ENCODE results near the gene NCAM1.
"Not testable (repeated sequence)": the region's sequence is repeated elsewhere in the genome, so short reads cannot be mapped to it uniquely, and the experiment has no call there.

Gene NCAM1

GRCh38 chr11:113021111-113021510 is 59.9 kb downstream of the NCAM1 start:
- DNase-seq (ENCODE audit: low read depth in 2 of 2, low spot score in 1 of 2), result no peak

GRCh38 chr11:113022262-113022661 is 61.0 kb downstream of the NCAM1 start:
- no peak for DNase-seq (ENCODE audit: low read depth in 2 of 2, low spot score in 1 of 2)

- no peak for DNase-seq (ENCODE audit: low read depth in 2 of 2, low spot score in 1 of 2)
Measured at GRCh38 chr11:113023228-113023627, 62.0 kb downstream of the NCAM1 start.

GRCh38 chr11:113023986-113024385 is 62.8 kb downstream of the NCAM1 start:
- no peak for DNase-seq (ENCODE audit: low read depth in 2 of 2, low spot score in 1 of 2)

GRCh38 chr11:113026778-113027177 is 65.6 kb downstream of the NCAM1 start:
- no peak for DNase-seq (ENCODE audit: low read depth in 2 of 2, low spot score in 1 of 2)

GRCh38 chr11:113034576-113034975 is 73.4 kb downstream of the NCAM1 start:
- no peak for DNase-seq (ENCODE audit: low read depth in 2 of 2, low spot score in 1 of 2)

- DNase-seq (ENCODE audit: low read depth in 2 of 2, low spot score in 1 of 2), result no peak
Measured at GRCh38 chr11:113035708-113036107, 74.5 kb downstream of the NCAM1 start.

- no peak for DNase-seq (ENCODE audit: low read depth in 2 of 2, low spot score in 1 of 2)
Measured at GRCh38 chr11:113043698-113044097, 82.5 kb downstream of the NCAM1 start.

GRCh38 chr11:113045146-113045545 is 83.9 kb downstream of the NCAM1 start:
- DNase-seq (ENCODE audit: low read depth in 2 of 2, low spot score in 1 of 2), result no peak

GRCh38 chr11:113046866-113047265 is 85.6 kb downstream of the NCAM1 start:
- DNase-seq (ENCODE audit: low read depth in 2 of 2, low spot score in 1 of 2), result no peak

- DNase-seq (ENCODE audit: low read depth in 2 of 2, low spot score in 1 of 2), result no peak
Measured at GRCh38 chr11:113048820-113049768, 87.9 kb downstream of the NCAM1 start.

GRCh38 chr11:113053042-113053441 is 91.8 kb downstream of the NCAM1 start:
- DNase-seq (ENCODE audit: low read depth in 2 of 2, low spot score in 1 of 2), result not testable (repeated sequence)

- no peak for DNase-seq (ENCODE audit: low read depth in 2 of 2, low spot score in 1 of 2)
Measured at GRCh38 chr11:113057038-113057437, 95.8 kb downstream of the NCAM1 start.

- DNase-seq (ENCODE audit: low read depth in 2 of 2, low spot score in 1 of 2), result no peak
Measured at GRCh38 chr11:113059548-113059947, 98.3 kb downstream of the NCAM1 start.

GRCh38 chr11:113065330-113065729 is 104.1 kb downstream of the NCAM1 start:
- DNase-seq (ENCODE audit: low read depth in 2 of 2, low spot score in 1 of 2), result no peak

GRCh38 chr11:113072237-113072858 is 111.1 kb downstream of the NCAM1 start:
- DNase-seq (ENCODE audit: low read depth in 2 of 2, low spot score in 1 of 2), result no peak

- DNase-seq (ENCODE audit: low read depth in 2 of 2, low spot score in 1 of 2), result no peak
Measured at GRCh38 chr11:113073290-113073953, 112.2 kb downstream of the NCAM1 start.

GRCh38 chr11:113075586-113076095 is 114.4 kb downstream of the NCAM1 start:
- no peak for DNase-seq (ENCODE audit: low read depth in 2 of 2, low spot score in 1 of 2)

GRCh38 chr11:113077379-113077778 is 116.2 kb downstream of the NCAM1 start:
- DNase-seq (ENCODE audit: low read depth in 2 of 2, low spot score in 1 of 2), result no peak

GRCh38 chr11:113082341-113082955 is 121.2 kb downstream of the NCAM1 start:
- DNase-seq (ENCODE audit: low read depth in 2 of 2, low spot score in 1 of 2), result no peak

GRCh38 chr11:113083571-113083970 is 122.4 kb downstream of the NCAM1 start:
- DNase-seq (ENCODE audit: low read depth in 2 of 2, low spot score in 1 of 2), result no peak

All from stimulated activated CD8-positive, alpha-beta memory T cell treated with anti-CD3 and anti-CD28 coated beads, Interleukin-4, amount 100 ng/mL, for 4 hours (primary cell).